ENCODE measurements around the gene ABTB1.

GRCh38 chr3:127665586-127665985 is 7.2 kb upstream of the ABTB1 start:
- TF ChIP-seq CTCF (conservative IDR thresholded peaks at IDR 0.05 in 1 of 2, IDR thresholded peaks at IDR 0.05 in 1 of 2; ENCODE audit: low read depth in 1 of 2, low read length in 2 of 2), result no peak
- TF ChIP-seq EZH2 (IDR thresholded peaks at IDR 0.05; ENCODE audit: low read length, missing control alignments), result no peak

Measured in fibroblast of lung (primary cell).